Stomach smooth muscle (tissue), 2 donors: Measurements from ENCODE around the gene CCL26.

Experiments
- H3K27ac ChIP-seq: one replicate; pipeline ENCODE4 v1.7.0; 2013; ENCODE audit warnings: mild to moderate bottlenecking, low read length, inconsistent platforms
- H3K27me3 ChIP-seq, 2 donors: one replicate each; pipeline ENCODE4 v1.7.0; 2013; ENCODE audit warnings: low read length in 2 of 2; ENCODE audit not compliant: insufficient read depth in 2 of 2, control insufficient read depth in 1 of 2
- H3K36me3 ChIP-seq, 2 donors: one replicate each; pipeline ENCODE4 v1.7.0; 2013; ENCODE audit warnings: low read length in 2 of 2; ENCODE audit not compliant: control insufficient read depth in 2 of 2, insufficient read depth in 2 of 2
- H3K4me1 ChIP-seq: one replicate; pipeline ENCODE4 v1.7.0; 2013; ENCODE audit warnings: low read length; ENCODE audit not compliant: control insufficient read depth, insufficient read depth
- H3K4me3 ChIP-seq, 2 donors: one replicate each; pipeline ENCODE4 v1.7.0; 2013; ENCODE audit warnings: low read length in 2 of 2
- H3K9ac ChIP-seq, 2 donors: one replicate each; pipeline ENCODE4 v1.7.0; 2013; ENCODE audit warnings: low read length in 2 of 2, mild to moderate bottlenecking in 1 of 2
- H3K9me3 ChIP-seq, 2 donors: one replicate each; pipeline ENCODE4 v1.7.0; 2013; ENCODE audit warnings: low read length in 2 of 2; ENCODE audit not compliant: control insufficient read depth in 2 of 2
- donor health status: healthy.
- donor health status: Pancreatic carcinoma.

Gene CCL26

GRCh38 chr7:75809396-75809795 lies 37.4 kb upstream of the CCL26 start:
- H3K27ac ChIP-seq, result no peak overlapping the region
- no peaks in the 10 kb centered on the region for H3K36me3 ChIP-seq
- H3K4me3 ChIP-seq, result no peak overlapping the region
- peaks cover 0 to under 1% of the 10 kb centered on the region in 2 donors for H3K27me3 ChIP-seq
- H3K9me3 ChIP-seq, result peaks cover 6 to 11% of the 10 kb centered on the region in 2 donors
- H3K4me1 ChIP-seq, result no peaks in the 10 kb centered on the region
- H3K9ac ChIP-seq, result no peak overlapping the region

- H3K27me3 ChIP-seq, result no peaks in the 10 kb centered on the region
- H3K9me3 ChIP-seq, result peaks cover 6 to 11% of the 10 kb centered on the region in 2 donors
- H3K9ac ChIP-seq, result no peak overlapping the region
- no peak overlapping the region for H3K27ac ChIP-seq
- H3K4me1 ChIP-seq, result no peaks in the 10 kb centered on the region
- no peaks in the 10 kb centered on the region for H3K36me3 ChIP-seq
- H3K4me3 ChIP-seq, result no peak overlapping the region
Observed at GRCh38 chr7:75808106-75808505, 36.1 kb upstream of the CCL26 start.

DNA sequence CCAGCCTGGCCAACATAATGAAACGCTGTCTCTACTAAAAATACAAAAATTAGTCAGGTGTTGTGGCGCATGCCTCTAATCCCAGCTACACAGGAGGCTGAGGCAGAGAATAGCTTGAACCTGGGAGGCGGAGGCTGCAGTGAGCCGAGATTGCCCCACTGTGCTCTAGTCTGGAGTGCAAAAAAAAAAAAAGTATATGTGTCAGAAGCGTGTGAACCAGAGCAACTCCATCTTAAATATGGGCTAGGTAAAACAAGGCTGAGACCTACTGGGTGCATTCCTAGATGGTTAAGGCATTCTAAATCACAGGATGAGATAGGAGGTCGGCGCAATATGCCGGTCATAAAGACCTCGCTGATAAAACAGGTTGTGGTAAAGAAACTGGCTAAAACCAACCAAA lies 35.4 kb upstream of the CCL26 start:
- peaks cover 6 to 11% of the 10 kb centered on the region in 2 donors for H3K9me3 ChIP-seq
- no peaks in the 10 kb centered on the region for H3K4me1 ChIP-seq

DNA sequence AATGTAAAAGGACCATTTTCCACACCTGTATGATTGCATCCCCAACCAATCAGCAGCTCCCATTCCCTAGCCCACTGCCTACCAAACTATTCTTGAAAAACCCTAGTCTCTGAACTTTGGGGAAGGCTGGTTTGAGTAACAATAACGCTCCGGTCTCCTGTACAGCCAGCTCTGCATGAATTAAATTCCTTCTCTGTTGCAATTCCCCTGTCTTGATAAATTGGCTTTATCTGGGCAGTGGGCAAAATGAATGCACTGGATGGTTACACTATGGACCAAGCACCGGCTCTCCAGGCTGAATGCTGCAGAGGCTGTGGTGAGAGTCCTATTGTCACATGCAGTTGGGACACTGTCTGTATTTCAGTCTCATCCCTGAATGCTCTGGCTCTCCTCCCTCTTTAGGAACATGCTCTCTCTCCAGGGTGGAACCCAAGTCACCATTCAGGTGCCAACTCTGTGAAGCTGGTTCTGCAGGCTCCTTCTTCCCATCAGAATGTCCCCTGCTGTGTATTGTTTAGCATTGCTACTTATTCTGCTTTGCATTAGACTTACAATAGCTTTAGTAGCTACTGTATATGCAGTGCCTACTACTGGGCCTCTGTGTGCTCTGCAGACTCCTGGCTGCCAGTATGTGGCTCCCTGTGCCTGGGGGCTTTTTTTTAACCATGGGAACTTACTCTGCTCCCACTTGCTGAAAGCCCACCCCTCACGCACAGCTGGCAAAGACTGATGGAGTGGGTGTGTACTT lies 34.7 kb upstream of the CCL26 start:
- Histone ChIP-seq H3K36me3 (no peaks in the 10 kb centered on the region), H3K9me3 (peaks cover 6 to 11% of the 10 kb centered on the region in 2 donors), H3K27me3 (no peaks in the 10 kb centered on the region), H3K4me3 (no peak overlapping the region), H3K4me1 (no peaks in the 10 kb centered on the region), H3K27ac (no peak overlapping the region), H3K9ac (no peak overlapping the region)

More for the DNA sequence above, 35.4 kb upstream of the CCL26 start:
- Histone ChIP-seq H3K36me3 (no peaks in the 10 kb centered on the region), H3K4me3 (no peak overlapping the region), H3K9ac (no peak overlapping the region), H3K27me3 (no peaks in the 10 kb centered on the region), H3K27ac (no peak overlapping the region)

DNA sequence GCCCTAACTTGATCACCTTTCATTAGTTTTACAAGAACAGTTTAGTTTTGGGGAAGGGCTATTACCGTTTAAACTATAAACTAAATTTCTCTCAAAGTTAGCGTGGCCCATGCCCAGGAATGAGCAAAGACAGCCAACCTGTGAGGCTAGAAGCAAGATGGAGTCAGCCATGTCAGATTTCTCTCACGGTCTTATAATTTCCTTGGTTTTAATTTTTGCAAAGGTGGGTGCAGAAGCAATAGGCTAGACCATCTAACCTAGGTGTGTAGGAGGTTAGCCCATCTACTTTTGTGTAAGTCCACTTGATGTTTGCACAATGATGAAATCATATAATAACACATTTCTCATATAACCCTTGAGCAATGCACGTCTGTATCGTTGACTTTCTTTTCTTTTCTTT lies 32.7 kb upstream of the CCL26 start:
- H3K27me3 ChIP-seq, result no peaks in the 10 kb centered on the region
- no peak overlapping the region for H3K27ac ChIP-seq
- H3K4me3 ChIP-seq, result no peak overlapping the region
- H3K36me3 ChIP-seq, result no peaks in the 10 kb centered on the region
- peaks cover 6 to 11% of the 10 kb centered on the region in 2 donors for H3K9me3 ChIP-seq
- no peak overlapping the region for H3K9ac ChIP-seq
- H3K4me1 ChIP-seq, result no peaks in the 10 kb centered on the region

DNA sequence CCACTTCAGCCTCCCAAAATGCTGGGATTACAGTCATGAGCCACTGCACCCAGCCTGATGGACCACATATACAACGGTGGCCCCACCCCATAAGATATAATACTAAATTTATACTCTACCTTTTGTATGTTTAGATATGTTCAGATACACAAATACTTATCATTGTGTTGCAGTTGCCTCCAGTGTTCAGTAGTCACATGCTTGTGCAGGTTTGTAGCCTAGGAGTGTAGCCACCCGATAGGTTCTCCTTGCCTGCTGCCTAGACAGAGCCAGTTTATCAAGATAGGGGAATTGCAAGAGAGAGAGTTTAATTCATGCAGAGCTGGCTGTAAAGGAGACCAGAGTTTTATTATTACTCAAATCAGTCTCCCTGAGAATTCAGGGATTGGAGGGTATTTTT lies 32.0 kb upstream of the CCL26 start:
- Histone ChIP-seq H3K4me1 (no peaks in the 10 kb centered on the region), H3K4me3 (no peak overlapping the region), H3K27me3 (no peaks in the 10 kb centered on the region), H3K27ac (no peak overlapping the region), H3K9ac (no peak overlapping the region), H3K36me3 (no peaks in the 10 kb centered on the region), H3K9me3 (peaks cover 6 to 11% of the 10 kb centered on the region in 2 donors)

DNA sequence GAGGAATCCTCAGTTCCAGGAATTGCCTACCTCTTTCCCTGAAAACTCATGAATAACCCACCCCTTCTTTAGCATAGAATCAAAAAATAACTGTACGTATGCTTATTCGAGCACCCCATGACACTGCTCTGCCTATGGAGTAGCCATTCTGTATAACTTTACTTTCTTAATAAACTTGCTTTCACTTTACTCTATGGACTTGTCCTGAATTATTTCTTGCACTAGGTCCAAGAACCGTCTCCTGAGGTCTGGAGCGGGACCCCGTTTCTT lies 30.5 kb upstream of the CCL26 start:
- Histone ChIP-seq H3K27ac (no peak overlapping the region), H3K4me3 (no peak overlapping the region), H3K36me3 (no peaks in the 10 kb centered on the region), H3K4me1 (no peaks in the 10 kb centered on the region), H3K9ac (no peak overlapping the region), H3K9me3 (peaks cover 6 to 11% of the 10 kb centered on the region in 2 donors), H3K27me3 (no peaks in the 10 kb centered on the region)

GRCh38 chr7:75798770-75799169 lies 26.8 kb upstream of the CCL26 start:
- no peaks in the 10 kb centered on the region for H3K9me3 ChIP-seq
- H3K4me3 ChIP-seq, result no peak overlapping the region
- no peaks in the 10 kb centered on the region for H3K4me1 ChIP-seq
- no peak overlapping the region for H3K9ac ChIP-seq
- no peaks in the 10 kb centered on the region for H3K36me3 ChIP-seq
- no peaks in the 10 kb centered on the region for H3K27me3 ChIP-seq
- no peak overlapping the region for H3K27ac ChIP-seq

- Histone ChIP-seq H3K9me3 (no peaks in the 10 kb centered on the region), H3K27me3 (no peaks in the 10 kb centered on the region), H3K27ac (no peak overlapping the region), H3K9ac (no peak overlapping the region), H3K4me3 (no peak overlapping the region), H3K4me1 (peaks cover 2% of the 10 kb centered on the region), H3K36me3 (no peaks in the 10 kb centered on the region)
Observed at GRCh38 chr7:75796420-75796819, 24.4 kb upstream of the CCL26 start.

- no peak overlapping the region for H3K27ac ChIP-seq
- no peaks in the 10 kb centered on the region for H3K9me3 ChIP-seq
- H3K4me1 ChIP-seq, result peaks cover 4% of the 10 kb centered on the region
Observed at GRCh38 chr7:75795831-75796285, 23.8 kb upstream of the CCL26 start.

DNA sequence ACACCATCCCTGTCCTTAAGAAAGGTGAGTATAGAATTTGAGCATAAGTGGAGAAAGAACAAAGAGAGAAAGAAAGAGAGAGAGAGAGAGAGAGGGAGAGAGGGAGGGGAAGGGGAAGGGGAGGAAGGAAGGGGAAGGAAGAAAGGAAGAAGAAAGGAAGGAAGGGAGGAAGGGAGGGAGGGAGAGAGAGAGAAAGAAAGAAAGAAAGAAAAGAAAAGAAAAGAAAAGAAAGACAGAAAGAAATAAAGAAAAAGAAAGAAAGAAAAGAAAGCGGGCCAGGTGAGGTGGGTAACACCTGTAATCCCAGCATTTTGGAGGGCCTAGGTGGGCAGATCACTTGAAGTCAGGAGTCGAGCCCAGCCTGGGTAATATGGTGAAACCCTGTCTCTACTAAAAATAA lies 21.7 kb upstream of the CCL26 start:
- Histone ChIP-seq H3K27ac (no peak overlapping the region), H3K4me1 (peaks cover 4% of the 10 kb centered on the region), H3K27me3 (peaks cover 0 to 2% of the 10 kb centered on the region in 2 donors), H3K4me3 (no peak overlapping the region), H3K9me3 (no peaks in the 10 kb centered on the region), H3K9ac (no peak overlapping the region), H3K36me3 (no peaks in the 10 kb centered on the region)

More at GRCh38 chr7:75795831-75796285, 23.8 kb upstream of the CCL26 start:
- Histone ChIP-seq H3K27me3 (no peaks in the 10 kb centered on the region), H3K4me3 (no peak overlapping the region), H3K36me3 (no peaks in the 10 kb centered on the region), H3K9ac (no peak overlapping the region)
